GM18858 (cell line): ENCODE measurements around the gene SOBP.
A peak's percentile ranks its signal among the peaks of the same experiment; 100 is the strongest.

ENCODE experiments used
- ATAC-seq: cut with Tn5 transposase; IDR thresholded peaks from one replicate; pipeline ENCODE4 v1.9.1; 2021; ENCODE audit not compliant: unreplicated experiment

Gene SOBP

DNA sequence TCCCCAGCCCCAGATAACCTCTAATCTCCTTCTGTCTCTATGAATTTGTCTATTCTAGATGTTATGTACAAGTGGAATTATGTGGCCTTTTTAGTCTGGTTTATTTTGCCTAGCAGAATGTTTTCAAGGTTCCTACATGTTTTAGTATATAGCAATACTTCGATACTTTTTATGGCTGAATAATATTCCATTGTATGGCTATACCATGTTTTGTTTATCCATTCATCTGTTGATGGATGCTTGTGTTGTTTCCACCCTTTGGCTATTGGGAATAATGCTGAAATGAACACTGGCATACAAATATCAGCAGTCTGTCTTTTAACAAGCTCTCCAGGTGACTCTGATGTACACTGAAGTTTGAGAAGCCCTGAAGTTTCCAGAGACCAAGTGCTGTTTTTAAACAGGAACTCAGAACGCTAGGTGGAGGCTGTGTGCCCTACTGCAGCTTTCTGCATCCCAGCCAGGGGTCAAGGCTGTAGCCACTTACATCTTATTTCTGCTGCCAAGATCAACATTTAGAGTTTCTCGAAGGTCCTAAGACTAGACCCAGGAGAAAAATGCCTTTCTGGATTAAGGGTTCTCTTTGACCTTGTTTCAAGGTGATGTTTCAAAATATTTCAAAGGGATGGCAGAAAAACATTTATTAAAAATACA is 123.0 kb downstream of the SOBP start:
- ATAC-seq, result no peak

DNA sequence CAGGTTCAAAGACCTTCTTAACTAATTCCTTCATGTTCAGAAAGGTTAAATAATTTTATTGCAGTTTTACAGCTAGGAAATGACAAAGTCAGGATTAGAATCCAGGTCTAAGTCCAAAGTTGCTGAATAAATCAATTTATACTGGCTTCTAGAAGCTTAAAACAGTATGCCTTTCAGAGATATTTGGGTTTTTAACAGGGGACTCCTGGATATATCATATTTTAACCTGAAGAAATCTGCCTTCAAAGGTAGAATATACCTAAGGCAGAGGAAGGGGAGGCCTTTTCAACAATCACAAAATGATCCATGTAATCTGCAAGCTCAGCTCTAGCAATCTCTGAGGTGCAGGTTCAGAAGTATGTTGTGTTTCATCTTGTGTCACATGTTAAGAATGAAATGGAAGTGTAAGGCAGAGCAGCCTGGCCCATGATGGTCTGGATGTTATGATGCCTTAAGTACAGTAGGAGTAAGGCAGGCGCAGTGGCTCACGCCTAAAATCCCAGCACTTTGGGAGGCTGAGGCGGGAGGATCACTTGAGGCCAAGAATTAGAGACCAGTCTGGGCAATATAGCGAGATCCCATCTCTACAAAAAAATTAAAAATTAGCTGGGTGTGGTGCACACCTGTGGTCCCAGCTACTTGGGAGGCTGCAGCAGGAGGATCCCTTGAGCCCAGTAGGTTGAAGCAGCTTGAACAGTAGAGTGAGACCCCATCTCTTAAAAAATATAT is 123.9 kb downstream of the SOBP start:
- no peak for ATAC-seq

DNA sequence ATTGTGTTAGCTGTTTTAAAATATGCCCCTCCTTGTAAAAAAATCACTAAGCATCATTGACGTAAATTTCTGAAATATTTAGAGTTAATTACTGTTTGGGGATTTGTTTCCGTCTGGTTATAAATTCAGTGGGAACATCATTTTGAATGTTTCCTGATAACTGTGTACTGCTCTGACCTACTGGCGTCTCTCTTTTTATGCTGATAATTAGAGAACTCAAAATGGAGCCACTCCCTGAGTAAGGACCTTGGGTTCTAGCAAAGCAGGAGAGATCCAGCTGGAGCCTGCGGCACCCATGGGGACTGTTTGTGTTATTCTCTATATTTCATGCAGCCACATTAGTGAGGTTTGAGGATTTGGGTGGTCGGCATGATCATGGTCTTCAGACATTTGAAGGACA is 124.9 kb downstream of the SOBP start:
- ATAC-seq, result no peak

DNA sequence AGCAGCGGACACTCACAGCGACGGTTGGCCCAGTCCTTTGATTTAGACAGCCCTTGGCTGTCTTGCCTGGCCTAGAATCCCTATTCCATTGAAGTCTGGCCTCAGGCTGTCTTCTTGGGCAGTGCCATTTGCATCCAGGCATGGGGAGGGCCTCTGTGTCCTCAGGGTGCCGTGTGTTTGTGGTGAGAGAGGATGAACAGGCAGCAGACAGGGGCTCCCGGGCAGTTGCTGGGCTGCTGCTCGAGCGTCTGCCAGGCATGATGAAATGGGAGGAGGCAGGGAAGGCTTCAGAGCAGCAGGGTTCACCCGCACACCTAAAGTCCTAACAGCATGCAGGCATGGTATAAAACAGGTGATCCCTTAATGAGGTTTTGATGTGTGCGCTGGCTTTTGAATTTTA is 126.9 kb downstream of the SOBP start:
- no peak for ATAC-seq

DNA sequence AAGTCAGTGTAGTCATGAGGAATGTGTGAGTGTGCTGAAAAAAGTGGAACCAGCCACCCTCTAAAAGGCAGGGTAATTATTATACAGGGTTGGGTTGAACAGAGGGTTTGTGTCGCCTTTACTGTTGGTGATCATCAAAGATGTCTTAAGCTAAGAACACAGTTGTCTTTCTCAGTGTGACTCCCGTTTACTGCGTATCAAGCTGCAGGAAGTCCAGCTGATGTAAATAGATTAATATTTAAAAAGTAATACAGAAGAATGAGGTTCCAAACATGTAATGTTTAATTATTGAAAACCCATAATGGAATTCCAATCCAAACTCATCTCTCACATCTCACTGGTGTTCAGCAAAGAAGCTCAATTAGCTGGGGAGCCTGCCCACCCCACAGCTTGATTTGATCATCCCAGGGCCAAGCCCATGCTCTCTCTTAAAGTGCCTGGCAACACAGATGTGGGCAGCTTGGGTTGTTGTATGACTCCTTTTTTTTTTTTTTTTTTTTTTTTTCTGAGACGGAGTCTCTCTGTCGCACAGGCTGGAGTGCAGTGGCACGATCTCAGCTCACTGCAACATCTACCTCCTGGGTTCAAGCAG is 127.5 kb downstream of the SOBP start:
- ATAC-seq, result no peak

DNA sequence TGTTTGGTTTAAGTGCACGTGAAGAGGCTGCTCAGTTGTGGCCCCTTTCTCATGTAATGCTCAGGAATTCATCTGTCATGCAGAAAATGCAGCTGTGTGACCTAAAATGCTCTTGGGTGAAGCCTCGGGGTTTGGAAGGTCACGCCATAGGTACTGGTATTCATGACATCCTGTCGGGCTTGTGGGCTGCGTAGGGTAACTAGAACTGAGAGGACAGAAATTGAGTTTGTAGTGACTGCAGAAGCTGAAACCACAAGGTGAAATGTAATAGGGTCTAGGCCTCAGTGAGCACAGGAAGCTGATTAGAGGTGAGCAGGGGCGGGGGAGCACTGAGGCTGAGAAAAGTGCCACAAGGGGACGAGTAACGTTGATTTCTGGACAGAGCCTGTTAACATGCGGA is 128.8 kb downstream of the SOBP start:
- ATAC-seq, result peak; percentile 98

DNA sequence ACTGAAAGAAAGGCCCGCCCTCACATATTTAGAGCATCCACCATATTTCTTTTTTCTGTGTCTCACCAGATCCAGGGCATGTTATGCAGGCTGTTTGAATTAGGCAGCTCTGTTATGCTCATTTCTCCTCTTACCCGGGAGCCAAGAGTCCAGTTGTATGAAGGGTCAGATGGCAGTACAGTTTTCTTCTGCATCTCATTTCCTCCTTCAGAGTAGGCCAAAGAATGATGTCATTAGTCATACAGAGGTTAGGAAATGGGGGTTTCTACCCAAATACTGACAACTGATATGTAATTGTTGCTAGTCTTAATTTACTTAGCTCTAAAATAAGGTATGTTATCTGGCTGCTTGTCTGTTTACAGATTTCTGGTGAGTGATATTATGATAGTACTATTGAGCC is 130.8 kb downstream of the SOBP start:
- no peak for ATAC-seq

DNA sequence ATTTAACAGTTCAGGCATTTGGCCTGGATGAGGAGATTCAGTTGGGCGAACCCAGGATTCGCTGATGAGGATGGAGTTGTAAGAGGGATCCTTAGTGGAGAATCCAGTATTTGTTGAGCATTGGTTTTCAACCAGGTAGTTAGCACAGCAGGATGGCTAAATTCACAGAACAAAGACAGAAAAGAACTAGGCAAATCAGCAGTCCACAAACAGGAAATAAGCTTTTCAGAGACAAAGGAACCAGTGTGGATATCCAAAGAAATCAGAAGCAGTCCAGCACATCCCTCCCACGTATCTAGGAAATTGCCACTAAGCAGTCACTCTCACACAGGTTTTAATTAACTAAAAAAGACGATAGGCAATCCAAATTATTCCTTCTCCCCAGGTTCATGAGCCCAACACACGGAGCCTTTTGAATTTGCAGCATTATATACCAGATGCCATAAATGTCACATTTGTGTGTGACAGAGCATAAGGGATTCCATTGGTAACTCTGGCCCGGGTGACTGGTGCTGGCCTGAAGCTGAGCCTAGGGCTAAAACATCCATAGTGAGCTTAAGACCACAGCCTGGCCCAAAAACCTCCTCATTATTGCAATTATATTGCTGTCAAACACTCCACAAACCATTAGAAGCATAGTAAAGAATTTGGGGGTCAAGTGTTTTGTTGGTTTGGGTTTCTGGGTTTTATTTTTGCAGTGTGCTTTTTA is 131.5 kb downstream of the SOBP start:
- no peak for ATAC-seq

DNA sequence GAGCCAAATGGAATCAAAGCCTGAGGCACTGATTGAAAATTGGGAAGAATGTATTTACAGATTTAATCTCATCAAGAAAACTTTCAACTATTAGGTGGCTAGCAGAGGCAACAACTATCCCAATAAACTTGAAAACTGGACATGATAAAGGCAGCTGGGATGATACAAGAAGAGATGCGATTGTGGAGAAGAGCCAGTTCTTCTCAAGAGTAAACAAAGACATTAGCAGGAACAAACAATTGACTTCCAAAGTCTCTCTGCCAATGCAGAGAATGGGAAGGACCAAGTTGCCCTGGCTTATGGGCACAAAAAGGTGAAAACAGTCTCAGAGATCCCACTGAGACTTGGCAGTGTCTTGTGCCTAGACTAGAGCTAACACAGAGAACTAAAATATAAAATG is 132.4 kb downstream of the SOBP start:
- ATAC-seq, result no peak

DNA sequence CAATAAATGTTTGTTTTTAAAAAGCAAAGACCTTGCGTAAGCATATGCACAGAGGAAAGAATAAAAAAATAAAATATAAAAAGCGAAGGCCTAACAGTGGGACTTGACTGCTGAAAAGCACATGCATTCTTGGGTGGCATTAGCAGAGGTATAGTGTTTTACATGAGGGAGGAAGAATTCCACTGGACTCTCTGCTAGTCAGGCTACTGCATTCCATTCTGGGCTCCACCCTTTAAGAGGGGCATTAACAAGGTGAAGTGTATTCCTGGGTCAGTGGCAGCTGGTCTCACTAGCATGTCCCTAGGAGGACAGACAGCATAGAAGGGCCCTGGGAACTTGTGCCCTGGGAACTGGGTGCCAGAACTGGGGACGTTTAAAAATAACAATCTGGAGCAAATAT is 134.1 kb downstream of the SOBP start:
- ATAC-seq, result no peak

DNA sequence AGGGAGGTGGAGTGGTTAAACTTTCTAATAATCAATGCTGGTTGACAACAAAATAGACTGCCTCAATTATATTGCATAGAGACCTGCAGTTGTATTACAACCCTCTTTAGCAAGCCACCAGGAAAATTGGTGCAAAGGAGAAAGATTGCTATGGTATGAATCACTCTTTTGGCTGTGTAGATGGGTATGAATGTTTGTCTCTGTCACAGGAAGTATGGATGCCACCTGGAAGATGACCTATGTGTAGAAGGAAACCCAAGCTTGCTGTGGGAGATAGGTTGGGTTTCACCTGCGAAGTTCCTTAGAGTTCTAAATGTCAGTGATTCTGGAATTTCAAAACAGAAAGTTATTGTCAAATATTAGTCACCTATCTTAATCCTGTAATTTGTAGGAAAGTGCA is 134.6 kb downstream of the SOBP start:
- no peak for ATAC-seq

DNA sequence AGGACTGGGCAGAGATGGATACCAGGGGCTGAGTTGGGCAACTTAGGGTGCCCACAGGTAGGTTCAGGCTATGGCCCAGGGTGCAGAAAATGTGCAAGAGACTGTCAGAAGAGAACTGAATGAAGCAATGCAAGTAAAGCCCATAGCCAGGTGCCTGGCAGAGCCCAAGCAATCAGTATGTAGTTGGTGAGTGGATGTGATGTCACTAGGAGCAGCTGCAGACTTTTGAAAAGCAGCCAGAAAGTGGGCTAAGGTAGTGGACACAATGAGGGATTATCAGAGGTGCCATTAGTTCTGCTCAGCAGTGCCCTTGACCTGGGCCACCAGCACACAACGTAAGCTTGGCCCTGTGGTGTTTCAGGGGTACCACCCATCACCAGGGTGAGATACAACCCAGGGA is 135.3 kb downstream of the SOBP start:
- ATAC-seq, result no peak

DNA sequence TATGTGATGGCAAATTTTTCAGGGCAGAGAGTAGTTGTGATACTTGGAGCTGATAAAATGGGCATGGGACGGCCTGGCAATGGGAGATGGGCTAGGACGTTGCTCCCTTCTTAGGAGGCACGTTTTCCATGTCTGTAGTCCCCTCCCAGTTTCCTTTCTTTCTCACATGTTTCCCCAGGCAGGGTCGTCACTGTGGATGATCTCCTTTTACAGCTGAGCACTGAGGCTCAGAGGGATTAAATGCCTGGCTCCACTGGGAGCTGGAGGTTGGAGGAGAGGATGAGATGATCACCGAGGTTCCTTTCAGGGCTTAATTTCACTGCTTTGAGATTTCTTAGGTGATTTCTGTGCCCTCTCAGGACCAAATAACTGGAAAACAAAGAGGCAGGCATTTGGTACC is 136.7 kb downstream of the SOBP start:
- ATAC-seq, result no peak

DNA sequence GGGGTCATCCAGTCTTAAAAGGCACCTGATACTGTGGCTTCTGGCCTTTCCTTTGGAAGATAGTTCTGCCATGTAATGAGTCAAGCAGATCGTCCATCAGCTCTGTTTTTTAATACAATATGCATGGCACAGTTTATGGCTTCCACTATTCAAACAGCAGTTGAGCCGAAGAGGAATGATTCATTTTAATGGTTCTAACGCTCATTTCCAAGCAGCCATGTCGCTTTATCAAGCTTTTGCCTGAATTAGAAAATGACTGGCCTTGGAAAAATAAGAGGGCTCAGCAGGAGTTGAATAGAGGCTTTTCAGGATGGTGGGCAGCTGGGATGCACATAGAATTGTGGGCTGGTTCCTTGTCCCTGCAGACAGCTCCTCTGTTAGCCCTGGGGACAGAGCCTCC is 138.1 kb downstream of the SOBP start:
- ATAC-seq, result no peak

DNA sequence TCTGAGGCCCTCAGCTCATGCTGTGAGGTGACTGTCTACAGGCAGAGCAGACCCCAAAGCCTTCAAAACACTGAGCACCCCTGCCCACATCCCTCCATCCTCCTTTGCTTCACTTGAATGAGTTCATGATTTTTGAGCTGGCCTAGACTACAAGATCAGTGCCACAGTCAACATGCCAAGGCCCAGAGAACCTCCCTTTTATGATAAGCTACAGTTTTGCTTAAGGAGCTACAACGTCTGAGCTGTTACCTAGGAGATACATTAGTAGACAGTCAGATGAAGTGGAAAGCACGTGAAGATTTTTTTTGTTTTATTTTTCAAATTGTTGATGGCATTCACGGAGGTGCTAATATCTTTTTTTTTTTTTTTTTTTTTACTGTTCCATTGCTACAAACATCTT is 139.0 kb downstream of the SOBP start:
- ATAC-seq, result no peak

DNA sequence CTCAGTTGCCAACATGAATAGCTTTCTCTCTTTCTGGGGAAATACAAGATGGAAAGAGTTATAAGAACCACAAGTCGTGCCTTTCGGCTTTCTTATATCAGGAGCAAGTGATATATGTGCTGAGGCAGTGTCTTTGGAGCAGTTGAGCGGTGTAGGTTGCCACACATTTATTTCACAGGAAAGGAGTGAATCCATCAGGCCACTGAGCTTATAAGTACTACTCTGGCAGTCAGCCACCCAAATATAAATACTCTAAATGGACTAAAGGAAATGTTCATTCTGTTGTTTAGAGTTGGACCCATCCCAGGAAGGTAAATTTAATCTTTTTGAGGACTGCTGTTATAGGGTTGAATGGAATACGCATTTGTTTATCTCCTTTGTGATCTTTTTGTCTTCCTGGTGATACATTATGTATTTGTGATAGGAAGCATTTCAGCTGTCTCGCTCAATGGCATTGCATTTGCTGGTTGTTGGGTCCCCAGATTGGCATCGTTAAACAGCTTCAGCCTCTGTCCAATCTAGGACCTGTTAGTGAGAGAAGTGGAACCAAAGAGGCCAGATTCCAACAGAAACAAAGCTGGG is 139.7 kb downstream of the SOBP start:
- no peak for ATAC-seq

DNA sequence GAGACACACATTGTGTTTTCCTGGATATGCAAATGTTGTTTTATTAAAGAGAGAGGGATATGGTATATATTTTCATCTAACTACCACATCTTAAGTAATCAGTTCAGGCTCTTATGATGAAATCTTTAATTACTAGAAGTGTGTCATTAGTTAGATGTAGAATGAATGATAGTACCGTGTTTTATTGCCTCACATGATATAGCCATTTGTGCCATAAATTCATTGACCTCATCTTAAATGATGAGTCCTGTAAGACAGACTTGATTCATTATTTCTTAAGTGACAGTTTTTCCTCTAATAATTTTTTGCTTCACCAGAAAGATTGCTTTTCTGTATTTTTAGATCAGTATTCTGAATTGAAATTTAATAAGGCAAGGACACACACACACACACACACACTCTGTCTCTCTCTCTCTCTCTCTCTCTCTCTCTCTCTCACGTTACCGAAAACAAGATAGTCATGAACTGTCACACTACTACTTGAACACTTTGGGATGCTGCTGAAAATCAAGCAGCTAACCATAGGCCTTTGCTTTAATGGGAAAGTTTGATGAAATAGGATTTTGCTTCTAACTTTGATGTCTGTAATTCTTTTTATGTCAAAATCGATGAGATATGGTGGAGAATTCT is 140.5 kb downstream of the SOBP start:
- no peak for ATAC-seq

DNA sequence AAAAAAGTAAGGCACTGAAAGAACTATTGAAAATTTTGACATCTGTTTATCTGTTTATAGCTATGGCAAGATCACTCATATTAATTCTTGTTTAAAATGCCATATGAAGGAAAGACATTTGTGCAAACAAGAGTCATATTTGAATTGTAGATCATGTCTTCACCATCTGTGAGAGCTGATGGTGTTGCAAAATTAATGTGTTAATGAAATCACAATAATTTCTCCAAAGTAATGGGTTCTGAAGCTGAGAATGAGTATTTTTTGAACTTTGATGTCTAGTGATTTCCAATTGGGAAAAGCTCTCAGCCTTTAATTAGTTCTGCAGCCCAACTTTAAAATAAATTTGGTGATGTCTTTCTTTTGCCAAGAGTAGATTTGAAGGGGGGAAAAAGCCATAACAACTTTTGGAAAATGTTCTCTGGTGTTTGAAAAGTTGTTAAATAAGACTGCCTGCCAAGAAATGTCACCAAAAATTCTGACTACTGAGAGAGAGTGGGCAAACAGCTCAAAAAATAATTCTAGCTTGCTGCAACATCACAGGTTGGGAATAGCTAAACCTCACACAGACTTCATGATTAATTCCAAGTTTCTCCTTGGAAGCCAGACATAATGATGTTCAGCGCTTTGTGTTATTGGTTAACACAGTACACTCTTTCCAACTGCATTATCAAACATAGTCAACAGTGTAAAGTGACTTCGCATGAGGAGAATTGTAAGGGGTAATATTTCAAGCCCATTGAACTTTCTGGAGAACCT is 142.6 kb downstream of the SOBP start:
- ATAC-seq, result no peak

DNA sequence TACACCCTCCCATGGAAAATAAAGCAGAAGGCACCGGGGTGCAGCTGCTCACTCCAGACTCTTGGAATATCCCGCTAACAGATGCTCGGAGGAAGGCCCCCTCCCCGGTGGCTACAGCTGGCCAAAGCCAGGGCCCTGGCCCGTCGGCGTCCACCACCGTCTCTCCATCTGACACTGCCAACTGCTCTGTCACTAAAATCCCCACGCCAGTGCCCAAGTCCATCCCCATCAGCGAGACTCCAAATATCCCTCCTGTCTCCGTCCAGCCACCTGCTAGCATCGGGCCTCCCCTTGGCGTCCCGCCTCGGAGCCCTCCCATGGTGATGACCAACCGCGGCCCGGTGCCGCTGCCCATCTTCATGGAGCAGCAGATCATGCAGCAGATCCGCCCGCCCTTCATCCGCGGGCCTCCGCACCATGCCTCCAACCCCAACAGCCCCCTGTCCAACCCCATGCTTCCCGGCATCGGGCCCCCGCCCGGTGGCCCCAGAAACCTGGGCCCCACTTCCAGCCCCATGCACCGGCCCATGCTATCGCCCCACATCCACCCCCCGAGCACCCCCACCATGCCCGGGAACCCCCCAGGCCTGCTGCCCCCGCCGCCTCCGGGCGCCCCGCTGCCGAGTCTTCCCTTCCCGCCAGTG is 143.9 kb downstream of the SOBP start:
- no peak for ATAC-seq
